A673 (cell line): ENCODE measurements around the gene C19orf85. TPM values are rescaled to one million over a fixed set of nuclear protein-coding genes. Genes with fewer than 3 reads are reported as not detected.

Source experiments
- BruUV-seq: library from RNA; stranded (reverse); fragments of 400-500 nt; replicated peaks from 2 replicates; lab custom pipeline; 2021; lab: Mats Ljungman, UMichigan
- CTCF ChIA-PET: fragments of 300-600 bp; sonication (Branson Sonifier 250); formaldehyde crosslinking; loops from one replicate; lab custom pipeline; 2022; ENCODE audit warnings: antibody characterized with exemption; lab: Charles Lee
- POLR2A ChIA-PET: fragments of 300-600 bp; sonication (Branson Sonifier 250); formaldehyde crosslinking; loops from one replicate; lab custom pipeline; 2022; ENCODE audit warnings: antibody characterized with exemption; ENCODE audit not compliant: low non-redundant PET; lab: Charles Lee
- DNase-seq: peaks from one replicate; pipeline ENCODE4 v3.0.0-alpha.2; 2015; ENCODE audit warnings: low spot score
- H3K27ac ChIP-seq: fragments of 200-600 bp; sonication (generic); 2 replicates; pipeline ENCODE4 v1.5.1; 2016; ENCODE audit warnings: mixed run types, low read depth, mild to moderate bottlenecking, mixed read lengths, antibody characterized with exemption, low read length; ENCODE audit not compliant: poor library complexity, severe bottlenecking
- H3K27me3 ChIP-seq: fragments of 200-600 bp; sonication (generic); replicated peaks from 2 replicates; pipeline ENCODE4 v1.6.1; 2017; ENCODE audit warnings: mixed run types, low read depth, mild to moderate bottlenecking, mixed read lengths, antibody characterized with exemption, low read length; ENCODE audit not compliant: insufficient read depth, poor library complexity
- H3K36me3 ChIP-seq: fragments of 200-600 bp; sonication (generic); 2 replicates; pipeline ENCODE4 v1.6.1; 2016; ENCODE audit warnings: mixed run types, mild to moderate bottlenecking, mixed read lengths, antibody characterized with exemption, low read length; ENCODE audit not compliant: insufficient read depth, poor library complexity, severe bottlenecking
- H3K4me1 ChIP-seq: fragments of 200-600 bp; sonication (generic); 2 replicates; pipeline ENCODE4 v1.6.1; 2017; ENCODE audit warnings: mixed run types, mild to moderate bottlenecking, mixed read lengths, antibody characterized with exemption, low read length; ENCODE audit not compliant: insufficient read depth, poor library complexity, severe bottlenecking
- H3K4me3 ChIP-seq: fragments of 200-600 bp; sonication (generic); 2 replicates; pipeline ENCODE4 v1.5.1; 2016; ENCODE audit warnings: low read depth, mixed run types, mild to moderate bottlenecking, mixed read lengths, low read length; ENCODE audit not compliant: poor library complexity, severe bottlenecking
- H3K9me3 ChIP-seq: fragments of 200-600 bp; sonication (generic); 2 replicates; pipeline ENCODE4 v1.6.1; 2016; ENCODE audit warnings: mixed run types, low read depth, mild to moderate bottlenecking, mixed read lengths, antibody characterized with exemption, low read length; ENCODE audit not compliant: poor library complexity, severe bottlenecking
- CTCF ChIP-seq: fragments of 300-800, 200-600 bp; sonication (generic); conservative IDR thresholded peaks from 2 replicates; pipeline ENCODE4 v1.5.1; 2017; ENCODE audit warnings: low read depth, mild to moderate bottlenecking, antibody characterized with exemption, low read length, moderate library complexity, mixed read lengths
- EZH2 ChIP-seq: fragments of 200-600 bp; sonication (generic); IDR thresholded peaks from 2 replicates; pipeline ENCODE4 v1.6.1; 2017; ENCODE audit warnings: borderline replicate concordance, low read depth, mild to moderate bottlenecking, mixed read lengths, antibody characterized with exemption, low read length; ENCODE audit not compliant: poor library complexity, severe bottlenecking
- intact Hi-C: fragments of 100-400 bp; cut with micrococcal nuclease; formaldehyde crosslinking; loops from one replicate; pipeline ENCODE4 v1.10.0; 2022; ENCODE audit not compliant: unreplicated experiment
- total RNA-seq: library from RNA; stranded (reverse); gene quantifications from 2 replicates; pipeline ENCODE4 v1.2.3, GENCODE V29; 2021

Gene C19orf85
- total RNA-seq, 1 experiment from 2014 or later: not detected

- intact Hi-C loops: no loop called here
- no peaks in the 10 kb centered on the region for H3K9me3 ChIP-seq
- no TSS peak for BruUV-seq
- H3K36me3 ChIP-seq: no peaks in the 10 kb centered on the region
- H3K4me1 ChIP-seq: peaks cover 38% of the 10 kb centered on the region
- TF ChIP-seq EZH2: no peak
- TF ChIP-seq CTCF: no peak
- H3K4me3 ChIP-seq: peak overlapping the region; percentile 78
- peak overlapping the region; percentile 91 for H3K27ac ChIP-seq
- ChIA-PET CTCF (no interaction called here), POLR2A (no interaction called here)
- no peak for DNase-seq
- no peaks in the 10 kb centered on the region for H3K27me3 ChIP-seq
These were observed 5.0 kb downstream of the C19orf85 start for GRCh38 chr19:55459551-55459949.

- no peak overlapping the region for H3K4me3 ChIP-seq
- ChIA-PET POLR2A (no interaction called here), CTCF (no interaction called here)
- no peak for DNase-seq
- intact Hi-C loops: no loop called here
- no peaks in the 10 kb centered on the region for H3K36me3 ChIP-seq
- H3K4me1 ChIP-seq: peaks cover 38% of the 10 kb centered on the region
- no peaks in the 10 kb centered on the region for H3K9me3 ChIP-seq
- H3K27ac ChIP-seq: no peak overlapping the region
- no peaks in the 10 kb centered on the region for H3K27me3 ChIP-seq
- BruUV-seq: no TSS peak
- no peak for TF ChIP-seq EZH2
- TF ChIP-seq CTCF: no peak
These were observed 6.7 kb downstream of the C19orf85 start for GRCh38 chr19:55457683-55458457.

- Histone ChIP-seq H3K4me1 (peaks cover 45% of the 10 kb centered on the region), H3K36me3 (no peaks in the 10 kb centered on the region), H3K4me3 (no peak overlapping the region), H3K27me3 (peaks cover 11% of the 10 kb centered on the region), H3K9me3 (no peaks in the 10 kb centered on the region), H3K27ac (no peak overlapping the region)
- intact Hi-C loops: no loop called here
- BruUV-seq: no TSS peak
- ChIA-PET POLR2A (no interaction called here), CTCF (no interaction called here)
- DNase-seq: no peak
- TF ChIP-seq CTCF (no peak), EZH2 (no peak)
These were observed 8.2 kb downstream of the C19orf85 start for GRCh38 chr19:55456347-55456746.
